Memory B cell (primary cell): ENCODE measurements around the gene KLHDC4.
A peak's percentile ranks its signal among the peaks of the same experiment; 100 is the strongest.
"Not testable (repeated sequence)": the region's sequence is repeated elsewhere in the genome, so short reads cannot be mapped to it uniquely, and the experiment has no call there.

Experiments
- ATAC-seq: fragments of 150-1000 bp; cut with Tn5 transposase; 2 replicates; pipeline ENCODE4 v1.10.0; 2021; ENCODE audit warnings: low read depth, mild to moderate bottlenecking, moderate library complexity
- DNase-seq, 2 donors: peaks; one replicate each; pipeline ENCODE4 v3.0.0; 2022; ENCODE audit warnings: low spot score in 2 of 2
- H3K27ac Mint-ChIP-seq: one replicate; pipeline ENCODE4 v1.8.0; 2022; ENCODE audit warnings: mild to moderate bottlenecking, moderate library complexity, mixed read lengths
- H3K27me3 Mint-ChIP-seq: one replicate; pipeline ENCODE4 v1.8.0; 2022; ENCODE audit warnings: mixed read lengths
- H3K36me3 Mint-ChIP-seq: one replicate; pipeline ENCODE4 v1.8.0; 2022; ENCODE audit warnings: mild to moderate bottlenecking, mixed read lengths
- H3K4me1 Mint-ChIP-seq: one replicate; pipeline ENCODE4 v1.8.0; 2022; ENCODE audit warnings: mixed read lengths
- H3K4me3 Mint-ChIP-seq: one replicate; pipeline ENCODE4 v1.8.0; 2022; ENCODE audit warnings: mild to moderate bottlenecking, moderate library complexity, mixed read lengths
- H3K9me3 Mint-ChIP-seq: one replicate; pipeline ENCODE4 v1.8.0; 2022; ENCODE audit warnings: mixed read lengths

The KLHDC4 gene

DNA sequence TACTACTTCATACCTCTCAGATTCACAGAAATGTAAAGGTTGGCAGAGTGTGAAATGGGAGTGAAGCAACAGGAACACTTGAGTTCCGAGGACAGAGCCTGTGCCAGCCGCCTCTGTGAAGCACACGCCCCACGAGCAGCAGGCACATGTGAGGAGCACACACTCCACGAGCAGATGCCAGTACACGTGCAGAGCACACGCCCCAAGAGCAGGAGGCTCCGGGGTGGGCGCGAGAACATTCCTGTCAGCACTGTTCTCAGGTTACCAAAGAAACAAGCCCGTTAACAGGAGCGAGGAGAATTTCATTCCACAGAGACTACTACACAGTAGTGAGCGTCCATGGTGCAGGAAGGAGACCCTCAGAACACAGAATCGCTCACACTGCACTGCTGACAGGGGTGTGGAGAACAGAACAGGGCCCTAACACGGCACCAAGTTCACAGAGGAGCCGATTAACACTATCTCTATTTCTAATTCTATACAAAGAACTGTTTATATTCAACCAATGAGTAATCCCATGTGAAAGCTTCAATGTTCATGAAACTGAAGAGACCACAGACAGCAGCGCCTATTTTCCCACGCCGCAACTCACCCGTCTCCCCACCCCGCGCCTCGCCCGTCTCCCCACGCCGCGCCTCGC lies 40.1 kb downstream of the KLHDC4 start:
- ATAC-seq (no peak), DNase-seq (no peak)
- peaks cover 34% of the 10 kb centered on the region for H3K36me3 Mint-ChIP-seq
- no peaks in the 10 kb centered on the region for H3K27me3 Mint-ChIP-seq
- H3K4me1 Mint-ChIP-seq = peaks cover 19% of the 10 kb centered on the region
- H3K9me3 Mint-ChIP-seq = no peaks in the 10 kb centered on the region
- no peak overlapping the region for H3K4me3 Mint-ChIP-seq
- H3K27ac Mint-ChIP-seq = peak overlapping the region; percentile 87

DNA sequence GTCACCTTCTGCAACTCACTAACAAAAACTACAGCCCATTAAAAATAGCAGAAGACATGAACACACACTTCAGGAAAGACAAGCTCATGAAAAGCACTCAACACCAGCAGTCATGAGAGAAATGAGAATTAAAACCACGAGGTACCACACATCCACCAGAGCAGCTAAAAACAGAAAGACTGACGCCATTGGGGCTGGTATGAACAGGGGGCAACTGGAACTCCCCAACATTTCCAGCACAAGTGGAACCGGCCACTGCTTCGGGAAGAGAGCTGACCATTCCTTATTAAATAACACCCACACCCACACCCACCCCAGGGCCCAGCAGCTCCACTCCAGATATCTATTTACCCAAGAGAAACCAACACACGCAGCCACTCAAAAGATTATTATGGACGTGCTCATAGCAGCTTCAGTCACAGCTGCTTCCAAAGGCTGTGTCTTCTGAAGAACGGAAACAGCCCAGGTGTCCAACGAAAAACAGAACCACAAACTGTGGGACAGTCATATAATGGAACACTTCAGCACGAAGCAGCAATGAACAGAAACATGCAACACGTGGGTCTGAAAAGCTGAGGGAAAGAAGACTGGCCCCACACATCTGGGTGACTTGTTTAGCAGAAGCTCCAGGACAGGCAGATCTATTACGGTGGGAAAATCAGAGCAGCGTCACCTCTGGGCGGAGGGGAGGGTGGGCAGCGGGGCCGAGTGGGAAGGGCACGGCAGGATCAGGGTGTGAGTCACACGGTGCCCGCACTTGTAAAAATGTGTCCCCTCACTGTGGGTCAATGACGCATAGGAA lies 41.1 kb downstream of the KLHDC4 start:
- Mint-ChIP-seq H3K9me3 (no peaks in the 10 kb centered on the region), H3K4me1 (peaks cover 19% of the 10 kb centered on the region), H3K27ac (peak overlapping the region; percentile 87), H3K27me3 (no peaks in the 10 kb centered on the region), H3K4me3 (peak overlapping the region; percentile 19), H3K36me3 (peaks cover 35% of the 10 kb centered on the region)
- DNase-seq (peak in 1 of 2 donors; percentile 16), ATAC-seq (peak; percentile 73)

DNA sequence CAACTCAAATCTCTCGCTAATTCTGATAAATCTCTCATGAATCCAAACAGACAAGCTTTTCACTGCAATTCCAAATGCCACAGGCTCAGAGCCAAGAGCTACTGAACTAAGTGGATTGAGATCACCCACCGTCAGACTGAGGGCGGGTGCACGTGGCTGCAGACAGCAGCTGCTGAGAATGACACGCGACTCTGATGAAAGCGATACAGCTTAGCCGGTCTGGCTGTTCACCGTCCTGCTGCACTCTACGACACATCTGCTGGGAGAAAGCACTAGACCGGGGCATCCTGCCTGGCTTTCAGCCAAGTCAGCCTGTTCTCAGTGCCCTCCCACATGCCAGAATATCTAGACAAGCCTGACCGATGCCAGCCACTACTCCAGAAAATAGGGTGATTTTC lies 42.6 kb downstream of the KLHDC4 start:
- DNase-seq = peak in 1 of 2 donors; percentile 38
- no peak overlapping the region for H3K4me3 Mint-ChIP-seq

DNA sequence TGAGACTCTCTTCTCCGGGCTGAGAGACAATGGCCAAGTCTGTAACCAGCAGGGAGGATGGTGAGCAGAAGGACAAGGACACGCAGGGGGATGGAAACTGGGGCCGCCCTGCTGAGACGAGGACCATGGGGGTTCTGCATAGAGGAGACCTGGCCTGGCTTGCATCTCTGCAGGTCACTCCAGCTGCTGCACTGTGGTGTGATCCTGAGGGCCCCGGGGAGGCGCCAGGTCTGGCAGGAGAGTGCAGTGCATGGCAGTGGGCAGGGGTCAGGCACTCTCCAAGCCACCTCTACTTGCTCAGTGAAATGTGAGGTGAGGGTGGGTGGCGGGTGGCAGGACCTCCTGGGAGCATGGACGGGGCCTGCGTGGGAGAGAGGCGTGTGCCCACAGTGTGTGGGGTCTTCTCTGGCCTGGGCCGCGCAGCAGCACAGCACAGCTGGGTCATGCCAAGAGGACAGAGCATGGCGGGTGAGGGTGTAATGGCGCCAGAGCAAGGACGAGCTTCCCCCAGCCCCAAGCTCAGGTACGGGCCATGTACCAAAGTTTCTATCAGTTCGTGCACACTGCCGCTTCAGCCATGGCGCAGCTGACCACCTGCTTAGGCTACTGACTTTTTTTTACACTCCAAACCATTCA lies 43.1 kb downstream of the KLHDC4 start:
- DNase-seq = no peak
- peaks cover 22% of the 10 kb centered on the region for H3K4me1 Mint-ChIP-seq
- H3K4me3 Mint-ChIP-seq = no peak overlapping the region
- H3K27me3 Mint-ChIP-seq = no peaks in the 10 kb centered on the region
- peaks cover 30% of the 10 kb centered on the region for H3K36me3 Mint-ChIP-seq
- no peak for ATAC-seq
- no peaks in the 10 kb centered on the region for H3K9me3 Mint-ChIP-seq
- H3K27ac Mint-ChIP-seq = peak overlapping the region; percentile 47

More for the DNA sequence above, 42.6 kb downstream of the KLHDC4 start:
- Mint-ChIP-seq H3K9me3 (no peaks in the 10 kb centered on the region), H3K36me3 (peaks cover 34% of the 10 kb centered on the region), H3K27me3 (no peaks in the 10 kb centered on the region), H3K27ac (peak overlapping the region; percentile 47), H3K4me1 (peaks cover 19% of the 10 kb centered on the region)
- peak; percentile 59 for ATAC-seq

DNA sequence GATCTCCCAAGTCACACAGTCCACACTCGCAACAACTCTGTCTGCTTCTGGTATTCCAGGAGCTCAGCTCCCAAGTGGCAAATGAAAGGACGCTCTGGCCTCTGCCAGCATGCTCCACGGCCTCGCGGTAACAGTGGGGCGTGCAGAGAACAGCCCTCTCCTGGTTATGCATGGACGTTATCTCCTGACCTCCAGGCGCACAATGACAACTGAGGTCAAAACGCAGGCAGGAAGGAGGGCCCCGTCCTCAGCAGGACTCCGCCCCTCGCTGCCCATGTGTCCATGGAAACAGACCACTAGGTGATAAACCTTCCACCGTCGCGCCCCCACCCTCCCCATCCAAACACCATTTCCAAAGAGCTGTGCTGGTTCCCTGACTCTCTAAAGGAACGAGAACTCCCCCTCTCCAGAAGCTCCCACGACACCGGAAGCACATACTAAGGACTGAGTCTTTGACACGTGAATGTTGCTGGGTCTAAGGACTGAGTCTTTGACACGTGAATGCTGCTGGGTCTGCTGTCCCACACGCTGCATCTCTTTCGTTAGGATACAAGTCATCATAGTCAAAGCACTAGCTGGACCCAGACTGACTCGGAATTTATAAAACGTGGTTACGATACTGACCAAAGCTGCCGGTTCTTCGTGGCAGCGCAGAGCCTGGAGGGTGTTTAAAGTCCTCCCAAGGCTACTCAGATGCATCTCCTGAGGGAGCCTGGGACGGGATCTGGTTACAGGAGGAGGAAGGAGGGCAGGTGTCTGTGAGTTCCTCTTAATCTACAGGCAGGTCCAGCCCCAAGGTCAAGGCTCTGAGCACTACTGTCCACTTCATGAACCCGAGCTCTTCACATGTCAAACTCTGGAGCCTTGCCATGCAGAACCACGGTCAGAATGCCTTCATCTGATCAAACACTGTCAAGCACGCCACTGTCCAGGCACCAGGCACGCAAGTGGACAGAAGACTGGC lies 43.9 kb downstream of the KLHDC4 start:
- ATAC-seq (no peak), DNase-seq (no peak)
- Mint-ChIP-seq H3K27me3 (no peaks in the 10 kb centered on the region), H3K9me3 (no peaks in the 10 kb centered on the region), H3K4me3 (no peak overlapping the region), H3K4me1 (peaks cover 23% of the 10 kb centered on the region), H3K27ac (peak overlapping the region; percentile 47), H3K36me3 (peaks cover 24% of the 10 kb centered on the region)

DNA sequence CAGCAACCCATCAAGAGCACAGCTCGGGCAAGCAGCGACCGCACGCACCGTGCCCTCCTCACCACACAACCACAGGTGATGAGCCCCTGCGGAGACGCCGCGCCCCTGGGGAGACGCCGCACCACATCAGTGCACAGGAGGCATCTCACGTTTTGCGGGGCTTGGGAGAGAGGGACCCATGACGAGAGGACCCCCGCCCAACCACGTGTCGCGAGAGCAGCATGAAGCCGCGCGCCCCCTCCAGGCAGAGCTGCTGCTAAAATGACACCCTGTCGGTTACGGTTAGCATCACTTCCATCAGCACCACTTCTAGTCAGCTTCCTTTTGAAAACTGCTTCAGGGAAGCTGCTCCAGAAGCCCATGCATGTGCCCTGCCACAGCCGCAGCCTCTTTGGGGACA lies 45.3 kb downstream of the KLHDC4 start:
- no peaks in the 10 kb centered on the region for H3K27me3 Mint-ChIP-seq
- H3K36me3 Mint-ChIP-seq = peaks cover 26% of the 10 kb centered on the region
- no peak for DNase-seq
- H3K4me3 Mint-ChIP-seq = no peak overlapping the region
- no peak for ATAC-seq
- H3K9me3 Mint-ChIP-seq = no peaks in the 10 kb centered on the region
- H3K4me1 Mint-ChIP-seq = peaks cover 21% of the 10 kb centered on the region
- no peak overlapping the region for H3K27ac Mint-ChIP-seq

DNA sequence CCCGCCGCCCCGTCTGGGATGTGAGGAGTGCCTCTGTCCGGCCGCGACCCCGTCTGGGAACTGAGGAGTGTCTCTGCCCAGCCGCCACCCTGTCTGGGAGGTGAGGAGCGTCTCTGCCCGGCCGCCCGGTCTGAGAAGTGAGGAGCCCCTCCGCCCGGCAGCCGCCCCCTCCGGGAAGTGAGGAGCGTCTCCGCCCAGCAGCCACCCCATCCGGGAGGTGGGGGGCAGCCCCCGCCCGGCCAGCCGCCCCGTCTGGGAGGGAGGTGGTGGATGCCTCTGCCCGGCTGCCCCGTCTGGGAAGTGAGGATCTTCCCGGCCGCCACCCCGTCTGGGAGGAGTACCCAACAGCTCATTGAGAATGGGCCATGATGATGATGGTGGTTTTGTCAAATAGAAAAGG lies 47.0 kb downstream of the KLHDC4 start:
- H3K36me3 Mint-ChIP-seq = peaks cover 31% of the 10 kb centered on the region
- H3K4me3 Mint-ChIP-seq = not testable (repeated sequence)

DNA sequence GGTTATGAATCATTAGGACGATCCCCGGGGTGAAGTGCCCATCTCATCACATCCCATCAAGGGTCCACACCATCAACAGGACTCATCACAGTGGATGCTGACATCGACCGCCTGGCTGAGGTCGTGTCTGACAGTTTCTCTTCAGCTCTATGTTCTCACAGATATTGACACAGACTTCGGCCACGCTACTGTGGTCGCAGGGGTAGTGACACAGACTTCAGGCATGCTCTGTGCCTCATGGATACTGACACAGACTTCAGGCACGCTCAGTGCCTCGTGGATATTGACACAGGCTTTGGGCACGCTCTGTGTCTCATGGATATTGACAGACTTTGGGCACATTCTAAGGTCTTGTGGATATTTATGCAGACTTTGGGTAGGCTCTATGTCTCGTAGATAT lies 50.1 kb downstream of the KLHDC4 start:
- H3K4me3 Mint-ChIP-seq = no peak overlapping the region
- no peak overlapping the region for H3K27ac Mint-ChIP-seq
- H3K27me3 Mint-ChIP-seq = no peaks in the 10 kb centered on the region
- peaks cover 16% of the 10 kb centered on the region for H3K36me3 Mint-ChIP-seq
- DNase-seq (no peak), ATAC-seq (no peak)
- H3K4me1 Mint-ChIP-seq = peaks cover 4% of the 10 kb centered on the region
- no peaks in the 10 kb centered on the region for H3K9me3 Mint-ChIP-seq

More for the DNA sequence above, 47.0 kb downstream of the KLHDC4 start:
- H3K4me1 Mint-ChIP-seq = peaks cover 11% of the 10 kb centered on the region
- not testable (repeated sequence) for H3K9me3 Mint-ChIP-seq, DNase-seq, ATAC-seq, H3K27ac Mint-ChIP-seq, H3K27me3 Mint-ChIP-seq

DNA sequence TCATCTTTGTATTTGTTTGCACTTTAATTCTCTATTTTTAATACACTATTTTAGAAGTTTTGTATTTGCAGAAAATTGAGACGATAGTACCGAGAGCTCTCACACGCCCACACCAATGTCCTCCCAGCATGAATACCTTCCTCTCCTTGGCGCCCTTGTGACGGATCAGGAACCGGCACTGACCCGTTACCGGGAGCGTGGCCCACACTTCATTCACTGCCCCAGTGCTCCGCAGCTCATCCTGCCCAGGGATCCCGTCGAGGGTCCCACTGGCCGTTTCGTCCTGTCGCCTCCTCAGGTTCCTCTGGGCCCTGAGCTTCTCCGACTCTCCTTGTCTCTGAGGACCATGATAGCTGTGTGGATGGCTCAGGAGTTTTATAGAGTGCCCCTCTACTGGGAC lies 50.6 kb downstream of the KLHDC4 start:
- no peak for DNase-seq
- Mint-ChIP-seq H3K36me3 (peaks cover 17% of the 10 kb centered on the region), H3K4me3 (no peak overlapping the region)

DNA sequence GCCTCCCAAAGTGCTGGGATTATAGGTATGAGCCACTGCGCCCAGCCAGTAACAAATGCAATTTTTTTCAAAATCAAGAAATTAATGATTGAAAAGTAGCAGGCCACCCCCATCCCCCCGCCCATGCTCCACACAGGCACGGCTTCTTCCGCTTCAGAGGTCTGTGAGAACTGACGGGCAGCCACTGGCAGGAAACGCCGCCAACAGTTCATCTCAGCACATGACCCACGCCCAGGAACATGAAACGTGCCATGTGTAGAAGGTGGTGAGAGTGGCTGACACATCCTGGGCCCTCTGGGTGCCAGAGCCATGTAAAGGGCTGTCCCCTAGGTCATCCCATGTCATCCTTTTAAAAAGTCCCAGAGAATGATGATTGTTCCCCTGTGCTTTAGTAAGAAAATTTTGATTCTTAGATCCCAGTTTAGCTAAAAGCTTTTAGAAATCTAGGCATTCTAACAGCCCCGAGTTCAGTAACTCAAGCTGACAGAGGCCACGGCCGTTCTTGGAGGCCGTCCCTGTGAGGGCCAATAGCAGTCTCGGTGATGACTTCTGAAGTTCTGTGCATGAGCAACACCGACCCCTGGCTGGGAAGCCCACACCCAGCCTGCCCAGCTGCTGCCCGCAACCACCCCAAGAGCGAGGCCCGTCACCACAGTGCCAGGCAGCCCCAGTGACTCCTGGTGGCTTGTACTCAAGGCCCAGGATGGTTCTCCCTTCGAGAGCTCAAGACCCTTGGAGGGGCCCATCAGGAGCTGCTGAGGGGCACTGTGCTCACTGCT lies 52.1 kb downstream of the KLHDC4 start:
- ATAC-seq = peak; percentile 75
- Mint-ChIP-seq H3K4me1 (peaks cover 4% of the 10 kb centered on the region), H3K4me3 (peak overlapping the region; percentile 17), H3K9me3 (no peaks in the 10 kb centered on the region), H3K27me3 (no peaks in the 10 kb centered on the region), H3K27ac (no peak overlapping the region), H3K36me3 (peaks cover 18% of the 10 kb centered on the region)
- DNase-seq = no peak

More for the DNA sequence above, 50.6 kb downstream of the KLHDC4 start:
- no peak overlapping the region for H3K27ac Mint-ChIP-seq
- H3K9me3 Mint-ChIP-seq = no peaks in the 10 kb centered on the region
- peaks cover 4% of the 10 kb centered on the region for H3K4me1 Mint-ChIP-seq
- ATAC-seq = no peak
- H3K27me3 Mint-ChIP-seq = no peaks in the 10 kb centered on the region

DNA sequence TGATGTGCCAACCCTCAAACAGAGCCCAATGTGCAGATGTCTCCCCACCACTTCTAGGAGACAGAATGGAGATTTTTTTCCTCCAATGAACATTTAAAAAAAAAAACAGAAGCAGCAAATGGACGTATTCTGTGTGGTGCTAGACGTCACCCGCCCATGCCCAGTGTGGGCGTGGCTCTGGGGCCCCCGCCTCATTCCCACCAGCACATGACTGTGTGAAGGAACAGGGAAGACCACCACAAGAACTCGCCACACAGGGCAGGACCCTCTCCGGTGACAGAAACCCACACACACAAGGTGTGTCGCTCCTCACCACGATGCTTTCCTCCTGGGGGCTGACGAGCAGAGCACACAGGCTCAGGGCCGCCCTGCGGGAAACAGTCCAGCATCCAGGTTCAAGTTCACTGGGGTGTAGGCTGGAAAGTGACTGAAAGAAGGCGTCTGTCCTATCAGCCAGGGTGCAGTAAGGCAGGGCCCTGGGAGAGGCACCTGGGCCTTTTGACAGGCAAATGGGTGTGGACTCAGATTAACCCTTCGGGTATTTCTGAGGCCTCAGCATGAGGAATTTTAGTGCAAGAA lies 53.5 kb downstream of the KLHDC4 start:
- H3K27ac Mint-ChIP-seq = no peak overlapping the region
- no peaks in the 10 kb centered on the region for H3K27me3 Mint-ChIP-seq
- DNase-seq = no peak
- peaks cover 23% of the 10 kb centered on the region for H3K36me3 Mint-ChIP-seq
- no peaks in the 10 kb centered on the region for H3K9me3 Mint-ChIP-seq
- H3K4me3 Mint-ChIP-seq = no peak overlapping the region
- ATAC-seq = no peak
- H3K4me1 Mint-ChIP-seq = no peaks in the 10 kb centered on the region

DNA sequence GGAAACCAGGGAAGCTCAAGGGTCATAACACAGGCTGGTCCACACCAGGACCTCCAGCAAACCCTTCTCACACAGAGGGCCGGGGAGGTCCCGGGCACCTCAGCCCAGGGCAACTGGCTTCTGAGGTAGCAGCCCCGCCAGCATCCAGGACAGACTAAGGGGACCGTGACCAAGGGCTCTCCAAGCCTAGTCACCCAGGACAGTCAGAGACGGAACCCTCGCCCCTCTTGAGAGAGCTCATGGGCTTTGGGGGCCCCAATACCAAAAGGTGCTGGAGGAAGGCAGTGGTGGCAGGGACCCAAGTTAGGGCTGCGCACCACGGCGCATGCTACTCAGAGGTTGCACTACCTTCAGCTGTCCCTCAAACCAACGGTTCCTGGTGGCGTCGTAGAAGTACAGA lies 54.9 kb downstream of the KLHDC4 start:
- no peaks in the 10 kb centered on the region for H3K9me3 Mint-ChIP-seq
- H3K27ac Mint-ChIP-seq = no peak overlapping the region
- no peaks in the 10 kb centered on the region for H3K4me1 Mint-ChIP-seq
- H3K4me3 Mint-ChIP-seq = no peak overlapping the region
- ATAC-seq (no peak), DNase-seq (no peak)
- H3K27me3 Mint-ChIP-seq = no peaks in the 10 kb centered on the region
- H3K36me3 Mint-ChIP-seq = peaks cover 22% of the 10 kb centered on the region

DNA sequence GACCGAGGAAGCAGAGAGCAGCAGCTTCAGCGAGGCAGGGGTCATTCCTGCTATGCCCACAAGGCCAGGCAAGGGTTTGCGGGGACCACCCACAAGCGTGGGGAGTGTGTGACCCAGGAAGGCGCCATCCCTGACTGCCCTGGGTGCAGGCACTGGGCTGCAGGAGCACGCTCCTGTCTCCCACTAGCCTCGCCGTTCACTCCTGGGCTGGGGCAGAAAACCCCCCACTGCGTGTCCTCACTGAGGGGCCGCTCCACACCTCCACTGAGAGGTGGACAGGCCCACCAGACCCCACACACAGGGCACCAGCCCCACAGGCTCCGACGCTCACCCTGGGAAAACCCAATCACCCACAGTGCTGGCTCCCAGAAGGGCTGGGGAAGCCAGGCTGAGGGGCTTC lies 56.1 kb downstream of the KLHDC4 start:
- no peak for DNase-seq
- Mint-ChIP-seq H3K27ac (no peak overlapping the region), H3K27me3 (no peaks in the 10 kb centered on the region), H3K4me1 (no peaks in the 10 kb centered on the region), H3K36me3 (peaks cover 12% of the 10 kb centered on the region), H3K9me3 (no peaks in the 10 kb centered on the region), H3K4me3 (no peak overlapping the region)
- ATAC-seq = no peak
